ENCODE results near the gene EIF4E1B.

DNA sequence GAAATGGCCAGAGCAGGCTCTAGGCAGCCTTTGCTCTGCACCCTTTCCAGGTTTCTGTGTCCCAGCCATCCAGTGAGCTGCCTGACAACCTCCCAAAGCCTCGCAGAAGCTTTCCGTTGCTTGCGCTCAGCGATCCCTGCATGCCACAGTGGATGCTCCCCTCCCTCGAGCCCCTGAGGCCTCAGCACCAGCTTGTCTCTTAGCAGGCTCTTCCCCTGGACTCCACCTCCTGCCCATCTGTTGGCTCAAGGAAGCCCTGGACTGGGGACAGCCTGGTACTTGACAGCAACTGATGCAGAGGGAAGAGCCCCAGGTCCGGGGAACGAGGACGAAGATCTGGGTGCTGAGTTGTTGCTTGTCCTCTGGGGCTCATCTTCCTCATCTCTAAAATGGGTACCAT, 40.0 kb downstream of the EIF4E1B start:
- TF ChIP-seq, protein P1, sequence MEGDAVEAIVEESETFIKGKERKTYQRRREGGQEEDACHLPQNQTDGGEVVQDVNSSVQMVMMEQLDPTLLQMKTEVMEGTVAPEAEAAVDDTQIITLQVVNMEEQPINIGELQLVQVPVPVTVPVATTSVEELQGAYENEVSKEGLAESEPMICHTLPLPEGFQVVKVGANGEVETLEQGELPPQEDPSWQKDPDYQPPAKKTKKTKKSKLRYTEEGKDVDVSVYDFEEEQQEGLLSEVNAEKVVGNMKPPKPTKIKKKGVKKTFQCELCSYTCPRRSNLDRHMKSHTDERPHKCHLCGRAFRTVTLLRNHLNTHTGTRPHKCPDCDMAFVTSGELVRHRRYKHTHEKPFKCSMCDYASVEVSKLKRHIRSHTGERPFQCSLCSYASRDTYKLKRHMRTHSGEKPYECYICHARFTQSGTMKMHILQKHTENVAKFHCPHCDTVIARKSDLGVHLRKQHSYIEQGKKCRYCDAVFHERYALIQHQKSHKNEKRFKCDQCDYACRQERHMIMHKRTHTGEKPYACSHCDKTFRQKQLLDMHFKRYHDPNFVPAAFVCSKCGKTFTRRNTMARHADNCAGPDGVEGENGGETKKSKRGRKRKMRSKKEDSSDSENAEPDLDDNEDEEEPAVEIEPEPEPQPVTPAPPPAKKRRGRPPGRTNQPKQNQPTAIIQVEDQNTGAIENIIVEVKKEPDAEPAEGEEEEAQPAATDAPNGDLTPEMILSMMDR (IDR thresholded peaks at IDR 0.05; ENCODE audit: poor library complexity, severe bottlenecking) = no peak
- TF ChIP-seq SMC3 (conservative IDR thresholded peaks at IDR 0.05; ENCODE audit: poor library complexity) (no peak), TAF1 (IDR thresholded peaks at IDR 0.05; ENCODE audit: low read depth) (no peak), POLR2AphosphoS5 (IDR thresholded peaks at IDR 0.05) (no peak)
- TF ChIP-seq, protein P2, sequence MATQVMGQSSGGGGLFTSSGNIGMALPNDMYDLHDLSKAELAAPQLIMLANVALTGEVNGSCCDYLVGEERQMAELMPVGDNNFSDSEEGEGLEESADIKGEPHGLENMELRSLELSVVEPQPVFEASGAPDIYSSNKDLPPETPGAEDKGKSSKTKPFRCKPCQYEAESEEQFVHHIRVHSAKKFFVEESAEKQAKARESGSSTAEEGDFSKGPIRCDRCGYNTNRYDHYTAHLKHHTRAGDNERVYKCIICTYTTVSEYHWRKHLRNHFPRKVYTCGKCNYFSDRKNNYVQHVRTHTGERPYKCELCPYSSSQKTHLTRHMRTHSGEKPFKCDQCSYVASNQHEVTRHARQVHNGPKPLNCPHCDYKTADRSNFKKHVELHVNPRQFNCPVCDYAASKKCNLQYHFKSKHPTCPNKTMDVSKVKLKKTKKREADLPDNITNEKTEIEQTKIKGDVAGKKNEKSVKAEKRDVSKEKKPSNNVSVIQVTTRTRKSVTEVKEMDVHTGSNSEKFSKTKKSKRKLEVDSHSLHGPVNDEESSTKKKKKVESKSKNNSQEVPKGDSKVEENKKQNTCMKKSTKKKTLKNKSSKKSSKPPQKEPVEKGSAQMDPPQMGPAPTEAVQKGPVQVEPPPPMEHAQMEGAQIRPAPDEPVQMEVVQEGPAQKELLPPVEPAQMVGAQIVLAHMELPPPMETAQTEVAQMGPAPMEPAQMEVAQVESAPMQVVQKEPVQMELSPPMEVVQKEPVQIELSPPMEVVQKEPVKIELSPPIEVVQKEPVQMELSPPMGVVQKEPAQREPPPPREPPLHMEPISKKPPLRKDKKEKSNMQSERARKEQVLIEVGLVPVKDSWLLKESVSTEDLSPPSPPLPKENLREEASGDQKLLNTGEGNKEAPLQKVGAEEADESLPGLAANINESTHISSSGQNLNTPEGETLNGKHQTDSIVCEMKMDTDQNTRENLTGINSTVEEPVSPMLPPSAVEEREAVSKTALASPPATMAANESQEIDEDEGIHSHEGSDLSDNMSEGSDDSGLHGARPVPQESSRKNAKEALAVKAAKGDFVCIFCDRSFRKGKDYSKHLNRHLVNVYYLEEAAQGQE (IDR thresholded peaks at IDR 0.05; ENCODE audit: borderline replicate concordance) = no peak

All from neural cell (in vitro differentiated cells).